ENCODE data around the gene GLIS1. TPM values are rescaled to one million over a fixed set of nuclear protein-coding genes. Genes with fewer than 3 reads are reported as not detected.

GLIS1 gene
- total and polyA plus RNA-seq, 2 of the 8 experiments (the other 6 are each of a cell fraction or from before 2014, with no cell fraction given) = 0.15 to 0.22 TPM

- H3K14ac ChIP-seq (ENCODE audit: insufficient read length) = no peak overlapping the region
- no peak overlapping the region for H3K27ac ChIP-seq (ENCODE audit: low read depth, low read length)
- H2BK5ac ChIP-seq (ENCODE audit: low read depth, low read length) = no peak overlapping the region
- TF ChIP-seq CREB1 (IDR thresholded peaks at IDR 0.05) (no peak), CEBPB (IDR thresholded peaks at IDR 0.05; ENCODE audit: low read depth, low read length) (no peak), ASH2L (IDR thresholded peaks at IDR 0.05; ENCODE audit: low read length) (no peak), KDM5A (IDR thresholded peaks at IDR 0.05; ENCODE audit: low read length) (no peak), NANOG (IDR thresholded peaks at IDR 0.05; ENCODE audit: insufficient read depth, low read depth, low read length, poor library complexity, severe bottlenecking) (no peak), ATF3 (IDR thresholded peaks at IDR 0.05; ENCODE audit: insufficient read depth, low read depth, low read length) (no peak), TEAD4 (IDR thresholded peaks at IDR 0.05; ENCODE audit: low read depth, low read length) (no peak), SP1 (IDR thresholded peaks at IDR 0.05; ENCODE audit: low read depth, low read length) (no peak), CHD2 (IDR thresholded peaks at IDR 0.05; ENCODE audit: low read length) (no peak), HDAC6 (IDR thresholded peaks at IDR 0.05; ENCODE audit: low read depth, low read length) (no peak), GTF2F1 (IDR thresholded peaks at IDR 0.05; ENCODE audit: borderline replicate concordance, low read depth, low read length) (no peak), SAP30 (IDR thresholded peaks at IDR 0.05; ENCODE audit: insufficient read depth, insufficient replicate concordance, low read length) (no peak), RXRA (IDR thresholded peaks at IDR 0.05; ENCODE audit: insufficient read depth, low read depth, low read length) (no peak), YY1 (IDR thresholded peaks at IDR 0.05; ENCODE audit: low read depth, low read length) (no peak), CBX8 (IDR thresholded peaks at IDR 0.05; ENCODE audit: borderline replicate concordance, low read depth, low read length) (no peak)
- 49% methylated on average over 5 of the region's 5 CpGs; no CpG with 5 or more reads in 1 of the 2 experiments for WGBS, 2 experiments (ENCODE audit: extremely low coverage in 1 of 2, insufficient coverage in 1 of 2, insufficient read length in 1 of 2, insufficient replicate concordance in 2 of 2, low coverage in 1 of 2, low lambda C conversion rate in 2 of 2, missing lambda C conversion rate in 1 of 2)
- H2AK5ac ChIP-seq (ENCODE audit: low read depth, low read length) = no peak overlapping the region
- no peaks in the 10 kb centered on the region for H3K36me3 ChIP-seq (ENCODE audit: control insufficient read depth in 2 of 4, insufficient read depth in 4 of 4, low read length in 3 of 4)
- no peak overlapping the region for H2BK20ac ChIP-seq (ENCODE audit: low read length)
- no peak overlapping the region for H4K8ac ChIP-seq (ENCODE audit: extremely low read depth, insufficient read depth, low read length)
- no peaks in the 10 kb centered on the region; a peak in 1 of 7 replicates for H3K4me1 ChIP-seq (replicated peaks in 1 of 4; ENCODE audit: control insufficient read depth in 3 of 4, insufficient read depth in 4 of 4, low read length in 3 of 4)
- H2BK15ac ChIP-seq (ENCODE audit: low read length) = no peak overlapping the region
- H4K20me1 ChIP-seq (replicated peaks in 1 of 2; ENCODE audit: control insufficient read depth in 1 of 2, insufficient read depth in 2 of 2, low read length in 2 of 2) = no peaks in the 10 kb centered on the region
- H3K18ac ChIP-seq (ENCODE audit: extremely low read depth, low read length) = no peak overlapping the region
- H3K4me3 ChIP-seq (ENCODE audit: extremely low read depth in 1 of 4, insufficient read depth in 2 of 4, low read depth in 3 of 4, low read length in 4 of 4) = no peak overlapping the region
- no peaks in the 10 kb centered on the region for H3K23me2 ChIP-seq (ENCODE audit: low read depth, low read length)
- ChIA-PET POLR2A (ENCODE audit: partially characterized antibody) (no interaction called here), CTCF (ENCODE audit: partially characterized antibody) (interaction anchor here (0.6 to 17.1 kb wide), 9 partner anchors 11 to 116 kb away, joined by 3 to 264 read pairs (median 4); no protein-coding TSS in a partner anchor)
- H3K4me2 ChIP-seq (ENCODE audit: insufficient read depth in 1 of 2, low read depth in 2 of 2, low read length in 2 of 2) = no peak overlapping the region
- H3K23ac ChIP-seq (ENCODE audit: insufficient read length) = no peak overlapping the region
- no peak overlapping the region for H3K56ac ChIP-seq (replicated peaks; ENCODE audit: insufficient read length, low read depth, low read length)
- FAIRE-seq (no peak), DNase-seq (ENCODE audit: low read depth in 1 of 2, low spot score in 2 of 2) (no peak)
- H2AFZ ChIP-seq (ENCODE audit: low read length) = no peak overlapping the region
- H2BK12ac ChIP-seq (ENCODE audit: low read depth, low read length) = no peak overlapping the region
- H3K9me3 ChIP-seq (ENCODE audit: insufficient read depth in 2 of 2, low read depth in 1 of 2, low read length in 1 of 2) = no peaks in the 10 kb centered on the region
- no peaks in the 10 kb centered on the region for H3K79me1 ChIP-seq (ENCODE audit: low read depth, low read length)
- no peak overlapping the region for H2BK120ac ChIP-seq (replicated peaks; ENCODE audit: low read depth, low read length)
- H3K9ac ChIP-seq (replicated peaks in 1 of 4; ENCODE audit: extremely low read depth in 1 of 4, low read depth in 3 of 4, low read length in 3 of 4) = no peak overlapping the region
- no peak overlapping the region for H3K4ac ChIP-seq (replicated peaks; ENCODE audit: insufficient read length, low read depth, low read length)
- no peak overlapping the region for H4K91ac ChIP-seq (replicated peaks; ENCODE audit: insufficient read length, low read length)
- H3K79me2 ChIP-seq (ENCODE audit: control insufficient read depth in 1 of 2, insufficient read depth in 2 of 2, low read length in 2 of 2) = no peaks in the 10 kb centered on the region
- H4K5ac ChIP-seq (ENCODE audit: insufficient read length, low read depth, low read length) = no peak overlapping the region
- no peaks in the 10 kb centered on the region; a peak in 2 of 7 replicates for H3K27me3 ChIP-seq (replicated peaks in 1 of 4; ENCODE audit: control insufficient read depth in 3 of 4, extremely low read depth in 1 of 4, insufficient read depth in 3 of 4, low read length in 3 of 4)
Measured at GRCh38 chr1:53600001-53600400, 139.0 kb downstream of the GLIS1 start.

Measured in H1 (cell line).